A673 (cell line): ENCODE results near the gene RNF157. TPM values are rescaled to one million over a fixed set of nuclear protein-coding genes. Genes with fewer than 3 reads are reported as not detected.

Source experiments
- BruUV-seq: library from RNA; stranded (reverse); fragments of 400-500 nt; replicated peaks from 2 replicates; lab custom pipeline; 2021; lab: Mats Ljungman, UMichigan
- CTCF ChIA-PET: fragments of 300-600 bp; sonication (Branson Sonifier 250); formaldehyde crosslinking; loops from one replicate; lab custom pipeline; 2022; ENCODE audit warnings: antibody characterized with exemption; lab: Charles Lee
- POLR2A ChIA-PET: fragments of 300-600 bp; sonication (Branson Sonifier 250); formaldehyde crosslinking; loops from one replicate; lab custom pipeline; 2022; ENCODE audit warnings: antibody characterized with exemption; ENCODE audit not compliant: low non-redundant PET; lab: Charles Lee
- DNase-seq: peaks from one replicate; pipeline ENCODE4 v3.0.0-alpha.2; 2015; ENCODE audit warnings: low spot score
- H3K27ac ChIP-seq: fragments of 200-600 bp; sonication (generic); 2 replicates; pipeline ENCODE4 v1.5.1; 2016; ENCODE audit warnings: mixed run types, low read depth, mild to moderate bottlenecking, mixed read lengths, antibody characterized with exemption, low read length; ENCODE audit not compliant: poor library complexity, severe bottlenecking
- H3K27me3 ChIP-seq: fragments of 200-600 bp; sonication (generic); replicated peaks from 2 replicates; pipeline ENCODE4 v1.6.1; 2017; ENCODE audit warnings: mixed run types, low read depth, mild to moderate bottlenecking, mixed read lengths, antibody characterized with exemption, low read length; ENCODE audit not compliant: insufficient read depth, poor library complexity
- H3K36me3 ChIP-seq: fragments of 200-600 bp; sonication (generic); 2 replicates; pipeline ENCODE4 v1.6.1; 2016; ENCODE audit warnings: mixed run types, mild to moderate bottlenecking, mixed read lengths, antibody characterized with exemption, low read length; ENCODE audit not compliant: insufficient read depth, poor library complexity, severe bottlenecking
- H3K4me1 ChIP-seq: fragments of 200-600 bp; sonication (generic); 2 replicates; pipeline ENCODE4 v1.6.1; 2017; ENCODE audit warnings: mixed run types, mild to moderate bottlenecking, mixed read lengths, antibody characterized with exemption, low read length; ENCODE audit not compliant: insufficient read depth, poor library complexity, severe bottlenecking
- H3K4me3 ChIP-seq: fragments of 200-600 bp; sonication (generic); 2 replicates; pipeline ENCODE4 v1.5.1; 2016; ENCODE audit warnings: low read depth, mixed run types, mild to moderate bottlenecking, mixed read lengths, low read length; ENCODE audit not compliant: poor library complexity, severe bottlenecking
- H3K9me3 ChIP-seq: fragments of 200-600 bp; sonication (generic); 2 replicates; pipeline ENCODE4 v1.6.1; 2016; ENCODE audit warnings: mixed run types, low read depth, mild to moderate bottlenecking, mixed read lengths, antibody characterized with exemption, low read length; ENCODE audit not compliant: poor library complexity, severe bottlenecking
- CTCF ChIP-seq: fragments of 300-800, 200-600 bp; sonication (generic); conservative IDR thresholded peaks from 2 replicates; pipeline ENCODE4 v1.5.1; 2017; ENCODE audit warnings: low read depth, mild to moderate bottlenecking, antibody characterized with exemption, low read length, moderate library complexity, mixed read lengths
- EZH2 ChIP-seq: fragments of 200-600 bp; sonication (generic); IDR thresholded peaks from 2 replicates; pipeline ENCODE4 v1.6.1; 2017; ENCODE audit warnings: borderline replicate concordance, low read depth, mild to moderate bottlenecking, mixed read lengths, antibody characterized with exemption, low read length; ENCODE audit not compliant: poor library complexity, severe bottlenecking
- intact Hi-C: fragments of 100-400 bp; cut with micrococcal nuclease; formaldehyde crosslinking; loops from one replicate; pipeline ENCODE4 v1.10.0; 2022; ENCODE audit not compliant: unreplicated experiment
- total RNA-seq: library from RNA; stranded (reverse); gene quantifications from 2 replicates; pipeline ENCODE4 v1.2.3, GENCODE V29; 2021

RNF157 gene
- total RNA-seq, 1 experiment from 2014 or later: 0.56 TPM

GRCh38 chr17:76119409-76120371, 120.6 kb downstream of the RNF157 start:
- Histone ChIP-seq H3K27ac (no peak overlapping the region), H3K27me3 (no peaks in the 10 kb centered on the region), H3K4me1 (no peaks in the 10 kb centered on the region), H3K36me3 (no peaks in the 10 kb centered on the region), H3K4me3 (no peak overlapping the region), H3K9me3 (no peaks in the 10 kb centered on the region)
- no peak for DNase-seq
- ChIA-PET CTCF (interaction anchor here (0.6 kb wide), 1 partner anchor 30 kb away, joined by 3 read pairs; no protein-coding TSS in a partner anchor), POLR2A (no interaction called here)
- intact Hi-C loops: no loop called here
- TF ChIP-seq EZH2 (no peak), CTCF (no peak)
- BruUV-seq: no TSS peak

GRCh38 chr17:76115138-76115754, 125.0 kb downstream of the RNF157 start:
- Histone ChIP-seq H3K27ac (no peak overlapping the region), H3K9me3 (no peaks in the 10 kb centered on the region), H3K4me3 (no peak overlapping the region), H3K36me3 (no peaks in the 10 kb centered on the region), H3K4me1 (no peaks in the 10 kb centered on the region), H3K27me3 (no peaks in the 10 kb centered on the region)
- no TSS peak for BruUV-seq
- CTCF ChIA-PET: no interaction called here
- intact Hi-C loops: no loop called here
- DNase-seq: no peak
- POLR2A ChIA-PET: no interaction called here
- TF ChIP-seq CTCF (no peak), EZH2 (no peak)

GRCh38 chr17:76111956-76112355, 128.3 kb downstream of the RNF157 start:
- Histone ChIP-seq H3K4me3 (no peak overlapping the region), H3K36me3 (no peaks in the 10 kb centered on the region), H3K27ac (no peak overlapping the region), H3K27me3 (no peaks in the 10 kb centered on the region), H3K4me1 (no peaks in the 10 kb centered on the region), H3K9me3 (no peaks in the 10 kb centered on the region)
- no TSS peak for BruUV-seq
- POLR2A ChIA-PET: no interaction called here
- TF ChIP-seq EZH2 (no peak), CTCF (no peak)
- DNase-seq: no peak
- CTCF ChIA-PET: interaction anchor here (0.6 kb wide), 1 partner anchor 492 kb away, joined by 3 read pairs; no protein-coding TSS in a partner anchor
- intact Hi-C loops: no loop called here
